Activated CD4-positive, alpha-beta memory T cell treated with anti-CD3 and anti-CD28 coated beads for 36 hours (primary cell): ENCODE data around the gene PRR15. TPM values are rescaled to one million over a fixed set of nuclear protein-coding genes. Genes with fewer than 3 reads are reported as not detected.
"Not testable (repeated sequence)": the region's sequence is repeated elsewhere in the genome, so short reads cannot be mapped to it uniquely, and the experiment has no call there.

Source experiments
- CTCF ChIA-PET: fragments of 350-600 bp; sonication (Branson Sonifier 250); formaldehyde crosslinking; loops from one replicate; lab custom pipeline; 2021; ENCODE audit warnings: antibody characterized with exemption, inconsistent platforms; lab: Charles Lee
- POLR2A ChIA-PET: fragments of 350-600 bp; sonication (Branson Sonifier 250); formaldehyde crosslinking; loops from one replicate; lab custom pipeline; 2021; ENCODE audit warnings: antibody characterized with exemption; lab: Charles Lee
- DNase-seq: peaks from one replicate; pipeline ENCODE4 v3.0.0-alpha.2; 2020
- H3K27ac Mint-ChIP-seq: one replicate; pipeline ENCODE4 v1.8.0; 2021; ENCODE audit warnings: mixed read lengths
- H3K27me3 Mint-ChIP-seq: one replicate; pipeline ENCODE4 v1.8.0; 2021; ENCODE audit warnings: mixed read lengths
- H3K36me3 Mint-ChIP-seq: one replicate; pipeline ENCODE4 v1.8.0; 2021; ENCODE audit warnings: mixed read lengths
- H3K4me1 Mint-ChIP-seq: one replicate; pipeline ENCODE4 v1.8.0; 2021; ENCODE audit warnings: low read depth, mixed read lengths
- H3K4me3 Mint-ChIP-seq: one replicate; pipeline ENCODE4 v1.8.0; 2021; ENCODE audit warnings: mild to moderate bottlenecking, mixed read lengths
- H3K9me3 Mint-ChIP-seq: one replicate; pipeline ENCODE4 v1.8.0; 2021; ENCODE audit warnings: mixed read lengths
- intact Hi-C: fragments of 100-400 bp; cut with micrococcal nuclease; formaldehyde crosslinking; loops from one replicate; pipeline ENCODE4 v1.15.1; 2023
- total RNA-seq, 2 experiments: library from RNA; stranded (reverse); gene quantifications; one replicate each; pipeline ENCODE4 v1.2.3, GENCODE V29; 2021

The PRR15 gene
- total RNA-seq: not detected

DNA sequence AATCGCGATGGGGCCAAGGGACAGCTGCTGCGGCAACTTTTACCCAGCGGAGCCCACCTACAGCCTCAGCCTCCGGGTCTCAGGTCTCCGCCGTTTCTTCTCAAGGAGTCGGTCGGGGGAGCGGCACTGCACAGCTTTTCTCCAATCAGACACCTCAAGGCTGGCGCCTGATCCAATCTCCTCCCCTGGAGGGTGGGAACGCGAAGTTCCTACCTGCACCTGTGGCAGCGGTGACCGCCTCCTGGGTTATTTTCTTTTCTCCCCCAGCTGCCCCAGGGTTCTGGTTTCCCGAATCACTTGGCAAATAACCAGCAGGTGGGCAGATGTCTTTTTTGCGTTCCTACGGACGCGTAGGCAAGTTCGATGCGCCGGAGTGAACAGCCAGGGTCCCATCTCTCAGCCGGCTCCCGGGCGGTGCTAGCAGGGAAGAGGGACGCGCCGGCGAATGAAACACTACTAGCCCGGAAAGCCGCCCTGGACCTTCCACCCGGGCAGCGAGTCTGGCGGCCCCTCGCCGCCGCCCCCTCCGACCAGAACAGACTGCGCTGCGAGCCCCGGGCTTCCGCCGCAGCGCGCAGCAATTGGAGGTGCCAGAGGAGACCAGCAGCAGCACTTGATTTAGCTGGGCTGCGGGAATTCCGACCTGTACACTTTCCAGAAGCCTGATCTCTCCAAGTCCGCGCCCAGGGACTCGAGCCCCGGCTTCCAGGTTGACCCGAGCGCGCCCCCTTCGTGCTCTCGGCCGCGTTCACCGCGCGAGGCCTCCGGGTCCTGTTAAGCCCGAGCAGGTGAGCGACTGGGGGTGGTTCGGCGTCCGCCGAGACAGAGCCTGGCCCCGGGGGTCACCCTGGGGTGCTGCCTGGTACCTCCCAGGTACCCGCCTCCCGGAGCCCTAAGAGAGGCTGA is at the start of gene PRR15:
Gene PRR15, plus strand, starts transcription at position 246 of the 906 bp plus-strand sequence. CDS start 2,495 bp downstream, outside the sequence.
- ChIA-PET POLR2A (no interaction called here), CTCF (no interaction called here)
- peaks cover 61% of the 10 kb centered on the region for H3K27me3 Mint-ChIP-seq

DNA sequence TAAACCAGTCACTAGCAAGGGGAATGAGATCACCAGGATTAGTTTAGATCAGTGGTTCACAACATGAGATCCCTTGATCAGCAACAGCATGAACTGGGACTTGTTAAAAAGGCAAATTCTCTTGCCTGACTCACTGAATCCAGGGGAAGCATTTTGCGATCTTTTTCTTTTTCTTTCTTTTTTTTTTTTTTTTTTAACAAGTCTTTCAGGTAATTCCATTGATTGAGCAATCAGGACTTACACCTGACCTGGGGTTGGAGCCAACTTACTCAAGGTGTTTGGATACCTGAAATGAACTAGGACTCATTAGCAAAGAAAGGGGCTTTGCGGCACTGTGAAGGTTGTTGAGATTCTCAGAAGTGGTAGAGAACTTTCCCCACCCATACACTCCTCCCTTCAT is 47.1 kb upstream of the PRR15 start:
- H3K36me3 Mint-ChIP-seq: no peaks in the 10 kb centered on the region
- ChIA-PET CTCF (no interaction called here), POLR2A (no interaction called here)
- intact Hi-C loops: no loop called here
- no peak overlapping the region for H3K4me3 Mint-ChIP-seq
- no peaks in the 10 kb centered on the region for H3K27me3 Mint-ChIP-seq
- no peaks in the 10 kb centered on the region for H3K4me1 Mint-ChIP-seq
- no peak for DNase-seq
- peaks cover under 1% of the 10 kb centered on the region for H3K9me3 Mint-ChIP-seq
- H3K27ac Mint-ChIP-seq: no peak overlapping the region

More for the DNA sequence above, at the start of gene PRR15:
- intact Hi-C loops: loop anchor here (10.0 kb wide), 1 partner anchor 609 kb away; the partner anchor contains the start of gene TRIL
- Mint-ChIP-seq H3K27ac (no peak within 1 kb of the TSS), H3K4me3 (peak within 1 kb of the TSS; percentile 43), H3K9me3 (no peaks in the 10 kb centered on the region), H3K4me1 (peaks cover 21% of the 10 kb centered on the region), H3K36me3 (no peaks in the 10 kb centered on the region)
- DNase-seq: peak; percentile 10

DNA sequence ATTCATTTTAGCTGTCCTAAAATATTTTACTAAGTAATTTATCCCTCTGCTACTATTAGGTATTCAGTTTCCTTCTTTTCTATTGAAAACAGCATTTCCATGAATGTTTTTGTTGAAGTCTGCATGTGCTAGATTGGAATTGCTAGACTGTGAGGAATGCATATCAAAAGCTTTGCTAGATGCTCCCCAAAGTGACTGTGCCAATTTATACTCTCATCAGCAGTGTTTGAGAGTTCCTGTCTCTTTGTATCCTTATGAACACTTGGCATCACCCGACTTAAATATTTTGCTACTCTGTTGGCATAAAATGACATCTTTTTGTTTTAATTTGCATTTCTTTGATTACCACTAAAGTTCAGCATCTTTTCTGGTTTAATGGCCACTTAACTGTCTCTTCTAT is 45.0 kb upstream of the PRR15 start:
- no peak for DNase-seq
- Mint-ChIP-seq H3K27me3 (no peaks in the 10 kb centered on the region), H3K9me3 (peaks cover 7% of the 10 kb centered on the region), H3K4me3 (no peak overlapping the region), H3K4me1 (no peaks in the 10 kb centered on the region), H3K27ac (no peak overlapping the region), H3K36me3 (no peaks in the 10 kb centered on the region)
- intact Hi-C loops: no loop called here
- POLR2A ChIA-PET: no interaction called here
- CTCF ChIA-PET: no interaction called here

DNA sequence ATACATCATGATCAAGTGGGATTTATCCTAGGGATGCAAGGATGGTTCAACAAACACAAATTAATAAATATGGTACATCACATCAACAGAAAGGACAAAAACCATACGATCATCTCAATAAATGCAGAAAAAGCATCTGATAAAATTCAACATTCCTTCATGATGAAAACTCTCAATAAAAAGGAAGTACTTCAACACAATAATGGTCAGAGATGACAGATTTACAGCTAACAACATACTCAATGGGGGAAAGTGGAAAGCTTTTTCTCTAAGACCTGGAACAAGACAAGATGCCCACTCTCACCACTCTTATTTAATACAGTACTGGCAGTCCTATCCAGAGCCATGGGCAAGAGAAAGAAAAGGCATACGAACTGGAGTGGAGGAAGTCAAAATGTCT is 39.9 kb upstream of the PRR15 start:
- no peak for DNase-seq
- H3K27ac Mint-ChIP-seq: no peak overlapping the region
- intact Hi-C loops: no loop called here
- ChIA-PET POLR2A (no interaction called here), CTCF (no interaction called here)
- H3K4me1 Mint-ChIP-seq: no peaks in the 10 kb centered on the region
- H3K4me3 Mint-ChIP-seq: no peak overlapping the region
- H3K27me3 Mint-ChIP-seq: no peaks in the 10 kb centered on the region
- no peaks in the 10 kb centered on the region for H3K36me3 Mint-ChIP-seq
- H3K9me3 Mint-ChIP-seq: peaks cover 8% of the 10 kb centered on the region

- no peaks in the 10 kb centered on the region for H3K27me3 Mint-ChIP-seq
- POLR2A ChIA-PET: no interaction called here
- intact Hi-C loops: no loop called here
- no peaks in the 10 kb centered on the region for H3K36me3 Mint-ChIP-seq
- CTCF ChIA-PET: no interaction called here
- DNase-seq: no peak
- no peak overlapping the region for H3K27ac Mint-ChIP-seq
- no peak overlapping the region for H3K4me3 Mint-ChIP-seq
- peaks cover 2% of the 10 kb centered on the region for H3K9me3 Mint-ChIP-seq
- no peaks in the 10 kb centered on the region for H3K4me1 Mint-ChIP-seq
Observed at GRCh38 chr7:29527505-29528108, 36.0 kb upstream of the PRR15 start.

GRCh38 chr7:29528526-29528925 is 35.1 kb upstream of the PRR15 start:
- H3K9me3 Mint-ChIP-seq, intact Hi-C loops, H3K27me3 Mint-ChIP-seq, H3K4me1 Mint-ChIP-seq, H3K36me3 Mint-ChIP-seq, H3K27ac Mint-ChIP-seq, DNase-seq, CTCF ChIA-PET, POLR2A ChIA-PET, H3K4me3 Mint-ChIP-seq: not testable (repeated sequence)

GRCh38 chr7:29538389-29538788 is 25.2 kb upstream of the PRR15 start:
- Mint-ChIP-seq H3K36me3 (no peaks in the 10 kb centered on the region), H3K9me3 (peaks cover 2% of the 10 kb centered on the region), H3K4me1 (no peaks in the 10 kb centered on the region), H3K27ac (no peak overlapping the region), H3K4me3 (no peak overlapping the region), H3K27me3 (peaks cover 14% of the 10 kb centered on the region)
- ChIA-PET POLR2A (no interaction called here), CTCF (no interaction called here)
- intact Hi-C loops: no loop called here
- DNase-seq: no peak

DNA sequence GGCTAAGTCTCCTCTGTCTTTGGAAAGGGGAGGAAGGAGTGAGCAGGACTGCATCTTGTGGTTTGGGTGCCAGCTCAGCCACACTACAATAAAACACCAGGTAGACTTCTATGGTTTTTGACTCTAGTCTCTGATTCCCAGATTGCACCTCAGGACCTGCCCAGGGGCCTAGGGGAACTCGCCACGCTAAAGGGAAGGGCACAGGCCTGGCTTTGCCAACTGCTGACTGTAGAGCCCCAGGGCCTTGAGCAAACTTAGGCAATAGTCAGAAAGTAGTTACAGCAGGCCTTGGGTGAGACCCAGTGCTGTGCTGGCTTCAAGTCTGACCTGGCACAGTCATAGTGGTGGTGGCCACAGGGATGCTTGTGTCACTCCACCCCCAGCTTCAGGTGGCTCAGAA is 24.2 kb upstream of the PRR15 start:
- no peaks in the 10 kb centered on the region for H3K36me3 Mint-ChIP-seq
- CTCF ChIA-PET: no interaction called here

GRCh38 chr7:29547421-29547820 is 16.2 kb upstream of the PRR15 start:
- Mint-ChIP-seq H3K27me3 (peaks cover 3% of the 10 kb centered on the region), H3K4me1 (no peaks in the 10 kb centered on the region), H3K27ac (no peak overlapping the region), H3K4me3 (no peak overlapping the region), H3K36me3 (no peaks in the 10 kb centered on the region), H3K9me3 (peaks cover 2% of the 10 kb centered on the region)
- POLR2A ChIA-PET: no interaction called here
- CTCF ChIA-PET: no interaction called here
- DNase-seq: no peak
- intact Hi-C loops: no loop called here

More for the DNA sequence above, 24.2 kb upstream of the PRR15 start:
- Mint-ChIP-seq H3K4me3 (no peak overlapping the region), H3K9me3 (peaks cover 2% of the 10 kb centered on the region), H3K27ac (no peak overlapping the region), H3K27me3 (peaks cover 14% of the 10 kb centered on the region), H3K4me1 (no peaks in the 10 kb centered on the region)
- intact Hi-C loops: no loop called here
- POLR2A ChIA-PET: no interaction called here
- no peak for DNase-seq

DNA sequence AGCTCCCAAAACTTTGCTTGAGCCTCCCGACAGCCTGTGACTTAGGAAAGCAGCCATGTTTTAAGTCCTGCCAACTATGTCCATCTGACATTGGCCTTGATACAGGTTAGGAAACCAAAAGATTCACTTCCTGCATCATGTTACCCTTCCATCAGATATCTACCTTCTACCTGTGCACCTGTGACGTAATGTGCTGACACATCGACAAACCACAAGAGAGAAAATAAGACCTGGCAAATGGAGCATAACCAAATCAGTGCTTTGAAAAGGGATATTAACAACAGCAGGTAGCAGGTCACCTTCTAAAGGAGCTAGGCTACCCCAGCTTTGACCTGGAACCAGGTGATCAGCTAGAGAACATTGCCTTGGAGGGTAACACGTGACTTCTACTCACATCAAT is 14.8 kb upstream of the PRR15 start:
- Mint-ChIP-seq H3K27ac (no peak overlapping the region), H3K27me3 (peaks cover 3% of the 10 kb centered on the region), H3K4me3 (no peak overlapping the region), H3K36me3 (no peaks in the 10 kb centered on the region), H3K4me1 (no peaks in the 10 kb centered on the region), H3K9me3 (peaks cover 2% of the 10 kb centered on the region)
- ChIA-PET CTCF (no interaction called here), POLR2A (no interaction called here)
- DNase-seq: no peak
- intact Hi-C loops: no loop called here

GRCh38 chr7:29552392-29552791 is 11.2 kb upstream of the PRR15 start:
- CTCF ChIA-PET: interaction anchor here (1.1 kb wide), 1 partner anchor 37 kb away, joined by 3 read pairs; no protein-coding TSS in a partner anchor

DNA sequence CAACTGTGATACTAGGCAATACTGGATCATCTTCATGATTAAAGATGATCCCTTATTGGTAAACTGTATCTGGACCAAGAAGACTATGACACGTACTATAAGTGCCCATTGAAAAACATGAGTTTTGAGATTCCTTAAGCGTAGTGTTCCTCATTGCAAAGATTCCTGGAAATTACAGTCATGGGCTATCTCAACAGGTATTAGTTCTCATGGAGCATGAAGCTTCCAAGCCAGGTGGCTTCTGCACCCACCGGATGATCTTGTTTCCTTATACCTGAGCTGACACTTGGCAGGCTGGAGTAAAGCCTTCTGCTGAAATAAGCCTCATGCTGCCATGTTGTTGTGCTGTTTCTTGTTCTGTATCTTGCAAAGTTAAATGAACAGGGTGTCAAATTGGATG is 8.6 kb upstream of the PRR15 start:
- H3K4me3 Mint-ChIP-seq: no peak overlapping the region
- CTCF ChIA-PET: no interaction called here
- POLR2A ChIA-PET: no interaction called here
- H3K9me3 Mint-ChIP-seq: no peaks in the 10 kb centered on the region
- intact Hi-C loops: no loop called here
- no peak overlapping the region for H3K27ac Mint-ChIP-seq
- H3K27me3 Mint-ChIP-seq: peaks cover 11% of the 10 kb centered on the region
- no peaks in the 10 kb centered on the region for H3K36me3 Mint-ChIP-seq
- DNase-seq: no peak
- no peaks in the 10 kb centered on the region for H3K4me1 Mint-ChIP-seq

More at GRCh38 chr7:29552392-29552791, 11.2 kb upstream of the PRR15 start:
- Mint-ChIP-seq H3K9me3 (no peaks in the 10 kb centered on the region), H3K27me3 (peaks cover 6% of the 10 kb centered on the region), H3K4me1 (no peaks in the 10 kb centered on the region), H3K27ac (no peak overlapping the region), H3K36me3 (no peaks in the 10 kb centered on the region), H3K4me3 (no peak overlapping the region)
- DNase-seq: no peak
- POLR2A ChIA-PET: no interaction called here
- intact Hi-C loops: no loop called here
